GM19240 (cell line): ENCODE measurements around the gene RAB7A.

ENCODE experiments used
- DNase-seq: peaks from one replicate; pipeline ENCODE4 v3.0.0; 2011; ENCODE audit warnings: low spot score; ENCODE audit not compliant: insufficient read length

The RAB7A gene

GRCh38 chr3:128848936-128849335 is 123.0 kb downstream of the RAB7A start:
- DNase-seq: no peak

GRCh38 chr3:128849911-128850455 is 124.0 kb downstream of the RAB7A start:
- DNase-seq: no peak

- no peak for DNase-seq
These were observed 124.6 kb downstream of the RAB7A start for GRCh38 chr3:128850544-128850943.

- no peak for DNase-seq
These were observed 125.6 kb downstream of the RAB7A start for GRCh38 chr3:128851601-128852000.

GRCh38 chr3:128853826-128854225 is 127.8 kb downstream of the RAB7A start:
- no peak for DNase-seq

- DNase-seq: no peak
These were observed 128.5 kb downstream of the RAB7A start for GRCh38 chr3:128854475-128854874.

GRCh38 chr3:128855569-128855968 is 129.6 kb downstream of the RAB7A start:
- no peak for DNase-seq

- no peak for DNase-seq
These were observed 132.2 kb downstream of the RAB7A start for GRCh38 chr3:128858167-128858566.

GRCh38 chr3:128859630-128860029 is 133.6 kb downstream of the RAB7A start:
- DNase-seq: no peak

- no peak for DNase-seq
These were observed 135.5 kb downstream of the RAB7A start for GRCh38 chr3:128861491-128861890.

GRCh38 chr3:128863560-128863959 is 137.6 kb downstream of the RAB7A start:
- DNase-seq: no peak
